Measurements from ENCODE around the gene AREG. TPM values are rescaled to one million over a fixed set of nuclear protein-coding genes. Genes with fewer than 3 reads are reported as not detected.
A peak's percentile ranks its signal among the peaks of the same experiment; 100 is the strongest.

The AREG gene
- total RNA-seq, 1 donor from 2014 or later, result 2.2 TPM

- no peaks in the 10 kb centered on the region for H3K9me3 Mint-ChIP-seq (ENCODE audit: low read depth)
- H3K27ac Mint-ChIP-seq, result peak overlapping the region; percentile 3
- peaks cover 34% of the 10 kb centered on the region for H3K4me1 Mint-ChIP-seq (ENCODE audit: low read depth)
- no peaks in the 10 kb centered on the region for H3K36me3 Mint-ChIP-seq (ENCODE audit: insufficient read depth)
- DNase-seq (ENCODE audit: low spot score, unreplicated experiment), result no peak
- TF ChIP-seq, protein P1, sequence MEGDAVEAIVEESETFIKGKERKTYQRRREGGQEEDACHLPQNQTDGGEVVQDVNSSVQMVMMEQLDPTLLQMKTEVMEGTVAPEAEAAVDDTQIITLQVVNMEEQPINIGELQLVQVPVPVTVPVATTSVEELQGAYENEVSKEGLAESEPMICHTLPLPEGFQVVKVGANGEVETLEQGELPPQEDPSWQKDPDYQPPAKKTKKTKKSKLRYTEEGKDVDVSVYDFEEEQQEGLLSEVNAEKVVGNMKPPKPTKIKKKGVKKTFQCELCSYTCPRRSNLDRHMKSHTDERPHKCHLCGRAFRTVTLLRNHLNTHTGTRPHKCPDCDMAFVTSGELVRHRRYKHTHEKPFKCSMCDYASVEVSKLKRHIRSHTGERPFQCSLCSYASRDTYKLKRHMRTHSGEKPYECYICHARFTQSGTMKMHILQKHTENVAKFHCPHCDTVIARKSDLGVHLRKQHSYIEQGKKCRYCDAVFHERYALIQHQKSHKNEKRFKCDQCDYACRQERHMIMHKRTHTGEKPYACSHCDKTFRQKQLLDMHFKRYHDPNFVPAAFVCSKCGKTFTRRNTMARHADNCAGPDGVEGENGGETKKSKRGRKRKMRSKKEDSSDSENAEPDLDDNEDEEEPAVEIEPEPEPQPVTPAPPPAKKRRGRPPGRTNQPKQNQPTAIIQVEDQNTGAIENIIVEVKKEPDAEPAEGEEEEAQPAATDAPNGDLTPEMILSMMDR (IDR thresholded peaks at IDR 0.05; ENCODE audit: unreplicated experiment), result no peak
- peaks cover 2% of the 10 kb centered on the region for H3K27me3 Mint-ChIP-seq
- no peak overlapping the region for H3K4me3 Mint-ChIP-seq (ENCODE audit: low read depth)
Measured at GRCh38 chr4:74474345-74475090, 29.6 kb downstream of the AREG start.

DNA sequence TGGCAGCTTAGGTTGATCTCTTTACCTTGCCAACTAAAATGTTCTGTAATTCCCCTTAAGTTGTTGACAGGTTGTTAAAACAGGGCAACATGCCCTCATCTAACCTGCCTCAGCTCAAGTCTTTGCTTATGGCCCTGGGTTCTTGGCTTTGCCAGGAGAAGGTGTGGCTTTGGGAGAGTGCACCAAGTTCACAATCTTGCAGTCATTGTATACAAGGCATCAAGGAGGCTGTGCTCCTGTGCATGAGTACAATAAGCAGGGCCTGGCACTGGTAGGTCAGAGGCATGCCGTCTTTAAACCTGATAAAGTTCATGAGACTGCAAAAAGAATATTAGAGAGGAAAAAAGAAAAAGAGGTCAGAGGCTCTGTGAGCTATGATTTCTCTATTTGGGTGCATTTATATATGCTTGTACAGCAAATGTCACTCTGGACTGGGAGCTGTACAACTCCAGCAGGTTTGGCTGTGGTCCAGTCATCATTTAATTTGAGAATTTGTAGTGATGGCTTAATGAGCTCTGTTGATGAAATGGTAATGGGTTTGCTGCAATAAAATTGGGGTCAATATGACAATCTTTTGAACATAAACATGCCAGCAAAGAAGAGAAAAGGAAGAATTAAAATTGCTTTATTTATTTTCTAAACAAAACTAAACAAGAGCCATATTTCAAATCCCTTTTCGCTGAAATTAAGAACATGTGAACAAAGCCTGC lies 30.3 kb downstream of the AREG start:
- H3K4me1 Mint-ChIP-seq (ENCODE audit: low read depth), result peaks cover 37% of the 10 kb centered on the region
- TF ChIP-seq, protein P1 (IDR thresholded peaks at IDR 0.05; ENCODE audit: unreplicated experiment), result no peak
- no peaks in the 10 kb centered on the region for H3K9me3 Mint-ChIP-seq (ENCODE audit: low read depth)
- H3K27ac Mint-ChIP-seq, result no peak overlapping the region
- DNase-seq (ENCODE audit: low spot score, unreplicated experiment), result no peak
- no peak overlapping the region for H3K4me3 Mint-ChIP-seq (ENCODE audit: low read depth)
- H3K27me3 Mint-ChIP-seq, result peaks cover 5% of the 10 kb centered on the region
- no peaks in the 10 kb centered on the region for H3K36me3 Mint-ChIP-seq (ENCODE audit: insufficient read depth)

GRCh38 chr4:74475946-74476345 lies 31.0 kb downstream of the AREG start:
- no peak for DNase-seq (ENCODE audit: low spot score, unreplicated experiment)

DNA sequence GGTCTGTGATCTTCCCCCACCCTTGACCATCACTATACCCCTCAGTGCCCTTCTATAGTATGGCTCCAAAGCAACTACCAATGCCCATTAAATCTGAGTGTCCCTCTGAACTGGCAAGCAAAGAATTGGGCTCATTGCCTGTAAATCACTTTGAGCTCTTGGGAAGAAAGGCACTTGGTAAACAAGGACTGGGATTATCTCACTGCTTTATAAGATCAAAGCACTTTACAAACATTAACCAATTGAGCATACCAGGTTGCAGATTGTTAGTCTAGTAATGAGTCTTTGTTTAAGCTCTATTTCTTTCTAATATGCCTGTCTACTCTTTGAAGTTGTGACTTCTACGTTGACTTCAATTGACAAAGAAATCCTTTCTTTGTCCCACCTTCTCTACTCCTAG lies 34.1 kb downstream of the AREG start:
- Mint-ChIP-seq H3K4me3 (ENCODE audit: low read depth) (no peak overlapping the region), H3K27me3 (peaks cover 5% of the 10 kb centered on the region), H3K27ac (no peak overlapping the region), H3K36me3 (ENCODE audit: insufficient read depth) (no peaks in the 10 kb centered on the region), H3K9me3 (ENCODE audit: low read depth) (no peaks in the 10 kb centered on the region), H3K4me1 (ENCODE audit: low read depth) (peaks cover 37% of the 10 kb centered on the region)
- TF ChIP-seq, protein P1 (IDR thresholded peaks at IDR 0.05; ENCODE audit: unreplicated experiment), result no peak
- DNase-seq (ENCODE audit: low spot score, unreplicated experiment), result no peak

More at GRCh38 chr4:74475946-74476345, 31.0 kb downstream of the AREG start:
- Mint-ChIP-seq H3K27ac (no peak overlapping the region), H3K27me3 (peaks cover 5% of the 10 kb centered on the region), H3K36me3 (ENCODE audit: insufficient read depth) (no peaks in the 10 kb centered on the region), H3K4me3 (ENCODE audit: low read depth) (no peak overlapping the region), H3K4me1 (ENCODE audit: low read depth) (peaks cover 42% of the 10 kb centered on the region), H3K9me3 (ENCODE audit: low read depth) (no peaks in the 10 kb centered on the region)
- TF ChIP-seq, protein P1 (IDR thresholded peaks at IDR 0.05; ENCODE audit: unreplicated experiment), result no peak

DNA sequence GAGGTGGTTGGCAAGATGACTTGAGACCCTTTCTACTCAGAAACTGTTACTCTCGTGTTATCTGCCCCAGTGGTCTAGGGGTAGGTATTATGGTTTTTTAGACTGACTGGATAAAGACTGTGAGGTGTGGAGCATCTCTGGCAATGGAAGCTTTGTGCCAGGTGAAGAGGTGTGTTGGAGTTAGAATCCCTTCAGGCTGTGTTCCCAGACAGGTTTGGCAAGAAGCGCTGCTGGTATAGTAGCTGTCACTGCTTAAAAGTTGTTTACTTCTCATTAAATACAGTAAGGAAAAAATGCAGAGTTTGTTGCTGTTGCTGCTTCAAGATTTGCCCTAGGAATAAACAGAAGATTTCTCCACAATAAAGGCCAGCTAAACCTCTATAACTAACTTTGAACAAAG lies 35.3 kb downstream of the AREG start:
- H3K4me1 Mint-ChIP-seq (ENCODE audit: low read depth), result peaks cover 26% of the 10 kb centered on the region
- TF ChIP-seq, protein P1 (IDR thresholded peaks at IDR 0.05; ENCODE audit: unreplicated experiment), result no peak
- H3K36me3 Mint-ChIP-seq (ENCODE audit: insufficient read depth), result no peaks in the 10 kb centered on the region
- no peak overlapping the region for H3K27ac Mint-ChIP-seq
- peaks cover 5% of the 10 kb centered on the region for H3K27me3 Mint-ChIP-seq
- no peaks in the 10 kb centered on the region for H3K9me3 Mint-ChIP-seq (ENCODE audit: low read depth)
- no peak overlapping the region for H3K4me3 Mint-ChIP-seq (ENCODE audit: low read depth)
- DNase-seq (ENCODE audit: low spot score, unreplicated experiment), result no peak

All from progenitor cell of endocrine pancreas (in vitro differentiated cells).